ENCODE results near the gene ZNF574. TPM values are rescaled to one million over a fixed set of nuclear protein-coding genes. Genes with fewer than 3 reads are reported as not detected.
A peak's percentile ranks its signal among the peaks of the same experiment; 100 is the strongest.
"Not testable (repeated sequence)": the region's sequence is repeated elsewhere in the genome, so short reads cannot be mapped to it uniquely, and the experiment has no call there.

Gene ZNF574
- polyA plus RNA-seq, 1 donor = 10.1 TPM

DNA sequence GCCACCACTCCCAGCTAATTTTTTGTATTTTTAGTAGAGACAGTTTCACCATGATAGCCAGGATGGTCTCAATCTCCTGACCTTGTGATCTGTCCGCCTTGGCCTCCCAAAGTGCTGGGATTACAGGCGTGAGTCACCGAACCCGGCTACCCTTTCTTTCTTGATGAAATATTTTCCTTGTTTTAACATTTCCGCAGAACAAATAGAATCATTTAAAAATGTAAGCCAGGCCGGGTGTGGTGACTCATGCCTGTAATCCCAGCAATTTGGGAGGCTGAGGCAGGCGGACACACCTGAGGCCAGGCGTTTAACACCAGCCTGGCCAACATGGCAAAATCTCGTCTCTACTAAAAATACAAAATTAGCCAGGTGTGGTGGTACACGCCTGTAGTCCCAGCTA is 24.3 kb downstream of the ZNF574 start:
- not testable (repeated sequence) for DNase-seq (ENCODE audit: low read depth)

DNA sequence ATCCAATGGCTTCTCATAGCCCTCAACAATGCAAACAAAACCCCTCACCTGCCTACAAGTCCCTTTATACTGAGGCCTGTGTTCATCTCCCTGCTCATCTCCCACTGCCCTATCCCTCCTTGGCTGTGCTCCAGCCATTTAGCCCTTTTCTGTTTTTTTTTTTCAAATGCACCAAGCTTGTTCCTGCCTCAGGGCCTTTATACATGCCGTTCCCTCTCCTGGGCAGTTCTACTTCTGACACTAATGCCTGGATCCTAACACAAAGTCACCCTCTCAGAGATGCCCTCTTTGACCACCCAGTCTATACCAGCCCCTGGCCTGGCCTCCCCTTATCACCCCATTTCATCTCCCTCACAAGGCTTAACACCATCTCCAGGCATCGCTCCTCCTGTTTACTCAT is 26.9 kb downstream of the ZNF574 start:
- no peak for DNase-seq (ENCODE audit: low read depth)

GRCh38 chr19:42105368-42105767 is 29.4 kb downstream of the ZNF574 start:
- DNase-seq (ENCODE audit: low read depth) = no peak

- peak; percentile 48 for DNase-seq (ENCODE audit: low read depth)
Measured at GRCh38 chr19:42108527-42109389, 32.8 kb downstream of the ZNF574 start.

GRCh38 chr19:42109896-42110295 is 33.9 kb downstream of the ZNF574 start:
- DNase-seq (ENCODE audit: low read depth) = no peak

- no peak for DNase-seq (ENCODE audit: low read depth)
Measured at GRCh38 chr19:42110658-42111057, 34.7 kb downstream of the ZNF574 start.

- no peak for DNase-seq (ENCODE audit: low read depth)
Measured at GRCh38 chr19:42111384-42111783, 35.4 kb downstream of the ZNF574 start.

- no peak for DNase-seq (ENCODE audit: low read depth)
Measured at GRCh38 chr19:42111811-42112210, 35.8 kb downstream of the ZNF574 start.

- DNase-seq (ENCODE audit: low read depth) = no peak
Measured at GRCh38 chr19:42113641-42114348, 37.8 kb downstream of the ZNF574 start.

DNA sequence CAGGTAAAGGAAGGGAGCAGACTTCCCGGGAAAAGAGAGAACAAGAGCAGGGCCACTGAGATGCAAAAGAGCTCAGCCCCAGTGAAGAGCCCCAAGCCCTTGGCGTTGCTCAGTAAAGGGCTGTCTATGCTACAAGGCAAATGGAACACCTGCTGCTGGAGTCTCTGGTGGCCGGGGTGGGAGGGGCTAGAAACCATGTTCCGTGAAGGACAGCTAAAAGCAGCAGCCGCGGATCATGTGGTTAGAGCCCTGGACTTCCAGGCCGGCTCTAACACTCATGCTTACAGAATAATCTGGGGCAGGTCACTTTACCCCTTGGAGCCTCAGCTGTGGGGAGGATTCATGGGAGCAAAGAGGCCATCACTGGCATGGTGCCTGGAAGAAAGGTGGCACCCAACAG is 38.4 kb downstream of the ZNF574 start:
- DNase-seq (ENCODE audit: low read depth) = no peak

DNA sequence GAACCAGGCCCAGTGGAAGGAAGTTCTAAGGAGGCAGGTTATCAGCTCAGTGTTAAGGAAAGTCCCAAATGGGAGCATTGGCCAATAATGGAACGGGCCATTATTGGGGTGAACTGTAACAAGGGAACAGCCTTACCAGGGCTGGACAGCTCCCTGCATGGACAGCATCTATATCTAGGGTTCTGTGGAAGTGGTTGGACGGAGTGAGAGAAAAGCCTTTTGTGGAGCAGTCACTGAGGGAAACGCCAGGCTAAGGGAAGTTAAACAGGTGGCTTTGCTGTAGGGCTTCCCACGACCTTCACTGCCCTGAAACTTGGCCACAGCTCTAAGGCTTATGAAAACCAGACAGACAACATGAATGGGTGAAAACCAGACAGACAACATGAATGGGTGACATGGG is 39.3 kb downstream of the ZNF574 start:
- DNase-seq (ENCODE audit: low read depth) = no peak

DNA sequence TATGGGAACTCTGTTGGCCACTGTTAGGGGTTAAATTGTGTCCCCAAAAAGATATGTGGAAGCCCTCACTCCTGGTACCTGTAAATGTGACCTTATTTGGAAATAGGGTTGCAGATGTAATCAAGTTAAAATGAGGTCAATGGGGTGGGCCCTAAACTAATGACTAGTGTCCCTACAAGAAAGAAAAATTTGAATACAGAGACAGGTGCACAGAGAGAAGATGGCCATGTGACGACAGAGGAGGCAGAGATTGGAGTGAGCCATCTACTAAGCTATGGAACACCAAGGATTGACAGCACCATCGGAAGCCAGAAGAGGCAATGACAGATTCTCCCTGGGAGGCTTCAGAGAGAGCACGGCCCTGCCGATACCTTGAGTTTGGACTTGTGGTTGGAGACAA is 39.7 kb downstream of the ZNF574 start:
- DNase-seq (ENCODE audit: low read depth) = no peak

- DNase-seq (ENCODE audit: low read depth) = no peak
Measured at GRCh38 chr19:42116308-42117075, 40.5 kb downstream of the ZNF574 start.

GRCh38 chr19:42117076-42117475 is 41.1 kb downstream of the ZNF574 start:
- no peak for DNase-seq (ENCODE audit: low read depth)

GRCh38 chr19:42120276-42120980 is 44.5 kb downstream of the ZNF574 start:
- no peak for DNase-seq (ENCODE audit: low read depth)

DNA sequence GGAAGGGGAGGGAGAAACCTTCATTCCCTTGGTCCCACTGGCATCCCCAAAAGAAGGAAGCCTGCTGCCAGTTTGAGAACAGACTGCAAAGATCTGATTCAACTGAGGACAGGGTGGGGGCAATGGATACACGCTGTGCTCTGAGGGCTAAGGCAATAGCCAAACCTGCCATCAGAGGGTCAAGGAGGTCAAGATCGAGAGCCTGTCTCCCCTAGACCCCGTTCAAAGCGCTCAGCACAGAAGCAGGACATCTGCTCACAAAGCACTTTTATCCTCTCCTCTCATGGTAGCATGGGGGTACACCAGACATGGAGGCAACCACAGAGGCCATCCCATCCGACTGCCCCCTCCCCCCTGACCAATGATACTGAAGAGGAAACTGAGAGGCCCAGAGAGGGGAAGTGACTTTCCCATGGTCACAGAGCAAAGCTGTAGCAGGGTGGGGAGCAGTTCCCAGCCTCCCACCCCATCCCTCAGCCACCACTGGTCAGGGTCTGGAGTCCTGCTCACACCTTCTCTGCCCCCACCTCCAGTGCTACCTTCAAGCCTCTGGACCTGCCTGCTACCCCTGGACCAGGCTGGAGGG is 45.2 kb downstream of the ZNF574 start:
- DNase-seq (ENCODE audit: low read depth) = no peak

DNA sequence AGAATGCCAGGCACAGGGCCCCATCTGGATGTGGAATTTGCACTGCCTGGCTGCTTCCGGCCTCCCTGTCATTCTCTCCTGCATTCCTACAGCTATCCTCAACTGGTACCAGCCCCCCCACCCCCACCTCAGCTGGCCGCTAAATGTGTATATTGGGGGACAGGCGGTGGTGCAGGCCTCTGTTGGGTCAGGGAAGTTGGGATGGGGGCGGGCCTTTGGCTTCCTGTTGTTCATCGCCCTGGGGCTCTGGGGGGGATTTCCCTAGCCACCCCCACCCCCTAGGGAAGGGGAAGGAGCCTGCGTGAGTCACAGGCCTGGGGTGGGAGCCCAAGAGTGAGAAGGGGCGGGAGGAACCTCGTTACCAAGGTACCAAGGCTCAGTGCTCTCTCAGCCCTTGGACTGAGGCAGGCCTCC is 45.7 kb downstream of the ZNF574 start:
- DNase-seq (ENCODE audit: low read depth) = no peak

GRCh38 chr19:42122691-42123607 is 47.0 kb downstream of the ZNF574 start:
- no peak for DNase-seq (ENCODE audit: low read depth)

DNA sequence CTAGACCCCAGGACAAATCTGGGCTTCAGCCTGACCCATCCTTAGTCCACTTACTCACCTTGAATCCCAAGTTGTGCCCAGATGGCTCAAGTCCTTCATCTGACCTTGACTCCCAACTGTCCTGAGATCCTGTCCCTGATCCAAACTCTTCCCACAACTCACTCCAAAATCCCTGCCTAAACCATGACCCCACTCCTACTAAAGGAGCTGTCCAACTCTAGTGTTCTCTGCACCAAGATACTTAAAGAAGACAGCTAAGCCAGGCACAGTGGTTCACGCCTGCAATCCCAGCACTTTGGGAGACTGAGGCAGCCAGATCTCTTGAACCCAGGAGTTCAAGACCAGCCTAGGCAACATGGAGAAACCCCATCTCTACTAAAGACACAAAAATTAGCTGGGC is 47.8 kb downstream of the ZNF574 start:
- no peak for DNase-seq (ENCODE audit: low read depth)

GRCh38 chr19:42124386-42124901 is 48.5 kb downstream of the ZNF574 start:
- DNase-seq (ENCODE audit: low read depth) = no peak

Measured in forelimb muscle (tissue), 1 donor.